HG02870 (cell line): Measurements from ENCODE around the gene PCYT1A.
"Not testable (repeated sequence)": the region's sequence is repeated elsewhere in the genome, so short reads cannot be mapped to it uniquely, and the experiment has no call there.

Source experiments
- ATAC-seq: cut with Tn5 transposase; IDR thresholded peaks from one replicate; pipeline ENCODE4 v1.9.1; 2021; ENCODE audit warnings: mild to moderate bottlenecking, moderate library complexity; ENCODE audit not compliant: unreplicated experiment

PCYT1A gene

DNA sequence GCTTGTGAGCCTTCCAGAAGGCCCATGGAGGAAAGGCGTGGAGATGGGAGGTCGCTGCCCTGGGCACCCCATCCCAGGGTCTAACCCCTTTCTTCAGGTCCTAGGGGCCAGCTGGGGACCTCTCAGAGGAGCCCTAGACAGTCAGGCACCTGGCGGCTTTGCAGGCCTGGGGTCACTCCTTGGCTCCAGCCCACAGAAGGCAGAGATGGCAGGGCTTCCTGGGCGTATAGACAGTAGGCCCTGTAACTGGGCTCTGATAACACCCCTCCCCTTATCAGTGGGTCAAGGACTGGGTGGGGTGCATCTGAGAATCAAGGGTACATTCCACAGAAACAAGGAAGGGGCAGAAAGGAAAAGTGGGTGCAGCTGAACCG is 93.0 kb downstream of the PCYT1A start:
- ATAC-seq, result no peak

DNA sequence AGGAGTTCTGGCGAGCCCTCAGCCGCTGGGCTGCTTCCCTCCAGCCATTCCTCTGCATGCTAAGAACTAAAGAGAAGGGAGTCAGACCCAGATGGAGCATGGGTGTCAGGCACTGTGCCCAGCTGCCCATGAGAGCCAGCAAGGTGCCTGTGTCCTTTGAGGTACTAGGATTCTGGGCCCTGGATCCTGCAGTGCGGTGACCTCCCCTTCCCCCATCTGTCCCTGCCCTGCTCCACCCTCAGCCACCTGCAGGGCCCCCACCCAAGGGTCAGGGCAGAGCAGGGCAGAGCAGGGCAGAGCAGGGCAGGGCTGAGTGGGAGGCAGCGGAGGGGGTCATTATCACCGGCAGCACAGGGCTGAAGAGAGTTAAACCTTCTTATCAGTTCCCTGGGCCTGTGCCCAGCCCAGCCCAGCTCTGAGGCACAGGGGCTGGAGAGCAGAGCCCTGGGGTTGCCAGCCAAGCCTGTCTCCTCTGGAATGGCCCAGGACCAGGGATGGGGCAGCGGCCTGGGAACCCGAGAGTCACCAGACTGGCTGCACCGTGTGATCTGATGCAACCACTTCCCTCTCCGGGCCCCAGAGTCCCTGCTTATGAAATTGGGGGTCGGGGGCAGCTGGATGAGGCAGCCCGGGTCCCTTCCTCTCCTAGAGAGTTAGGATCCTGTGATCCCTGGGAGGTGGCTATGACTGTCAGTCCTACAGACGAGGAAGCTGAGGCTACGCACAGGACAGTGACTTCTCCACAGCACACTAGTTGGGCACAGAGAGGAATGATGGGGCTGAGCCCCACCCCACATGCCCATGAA is 93.6 kb downstream of the PCYT1A start:
- ATAC-seq, result no peak

DNA sequence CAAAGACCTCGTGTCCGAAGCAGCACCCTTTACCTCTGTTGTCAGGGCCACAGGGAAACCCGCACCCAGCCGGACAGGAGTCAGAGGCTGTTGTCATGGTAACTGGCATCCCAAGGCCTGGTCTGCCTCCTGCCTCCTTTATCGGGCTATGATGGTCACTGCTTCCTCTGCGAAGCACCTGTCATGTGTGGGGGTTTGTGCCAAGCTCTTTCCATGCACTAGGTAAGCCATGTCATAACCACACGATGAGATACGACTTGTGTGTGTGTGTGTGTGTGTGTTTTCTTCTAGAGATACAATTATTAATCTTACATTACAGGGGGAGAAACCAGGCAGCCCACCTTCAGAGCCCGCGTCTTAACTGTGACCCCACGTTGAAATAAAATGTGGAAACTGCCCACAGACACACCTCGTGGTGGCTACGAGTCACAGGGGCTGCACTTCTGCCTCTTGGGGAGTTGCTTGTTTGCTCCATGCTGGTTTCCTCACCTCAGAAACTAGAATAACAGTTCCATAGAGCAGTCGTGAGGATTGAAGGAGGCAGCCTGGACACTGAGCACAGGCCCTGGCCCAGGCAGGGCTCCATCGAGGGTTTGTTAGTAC is 94.3 kb downstream of the PCYT1A start:
- ATAC-seq, result no peak

DNA sequence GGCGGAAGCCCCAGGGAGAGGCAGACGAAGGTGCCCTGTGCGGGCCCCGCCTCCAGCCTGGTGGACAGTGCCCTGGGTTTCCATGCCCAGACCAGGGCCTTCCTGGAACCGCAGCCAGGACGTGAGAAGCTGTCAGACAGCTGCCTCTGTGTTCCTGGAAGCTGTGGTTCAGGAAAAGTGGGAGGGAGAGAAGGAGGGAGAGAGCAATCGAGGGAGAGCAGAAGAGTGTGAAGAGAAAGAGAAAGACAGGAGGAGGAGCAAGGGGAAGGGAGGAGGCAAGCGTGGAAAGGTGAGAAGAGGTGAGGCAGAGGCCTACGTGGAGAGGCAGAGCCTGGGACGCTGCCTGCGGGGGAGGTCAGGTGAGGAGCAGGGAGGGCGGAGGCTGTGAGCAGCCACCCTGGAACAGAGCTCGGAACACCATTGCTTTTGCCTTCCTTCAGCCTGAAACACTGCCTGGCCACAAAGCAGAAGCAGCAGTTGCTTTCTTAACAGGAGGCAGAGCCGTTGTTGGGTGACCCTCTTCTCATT is 94.9 kb downstream of the PCYT1A start:
- ATAC-seq, result no peak

DNA sequence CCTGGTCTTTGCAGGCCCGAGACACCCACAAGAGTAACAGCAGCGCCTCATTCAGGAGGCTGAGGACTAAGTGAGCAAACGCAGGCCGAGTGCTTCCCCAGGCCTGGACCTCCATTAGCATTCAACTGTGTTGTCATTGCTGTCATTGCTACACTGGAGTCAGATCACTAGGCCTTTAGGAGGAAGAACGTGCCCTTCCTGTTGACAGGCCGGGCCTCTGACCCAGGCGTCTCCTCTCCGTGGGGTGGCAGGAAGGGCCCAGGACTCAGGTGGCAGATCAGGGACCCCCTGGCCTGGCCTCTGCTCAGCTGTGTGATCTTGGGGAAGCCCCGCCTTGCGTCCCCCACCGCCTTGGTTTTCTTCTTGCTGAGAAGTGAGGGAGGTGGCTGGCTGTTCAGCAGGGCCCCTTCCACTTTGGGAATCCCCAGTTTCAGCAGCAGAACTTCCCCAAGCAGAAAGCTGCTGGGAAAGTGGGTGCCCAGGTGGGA is 95.4 kb downstream of the PCYT1A start:
- ATAC-seq, result no peak

DNA sequence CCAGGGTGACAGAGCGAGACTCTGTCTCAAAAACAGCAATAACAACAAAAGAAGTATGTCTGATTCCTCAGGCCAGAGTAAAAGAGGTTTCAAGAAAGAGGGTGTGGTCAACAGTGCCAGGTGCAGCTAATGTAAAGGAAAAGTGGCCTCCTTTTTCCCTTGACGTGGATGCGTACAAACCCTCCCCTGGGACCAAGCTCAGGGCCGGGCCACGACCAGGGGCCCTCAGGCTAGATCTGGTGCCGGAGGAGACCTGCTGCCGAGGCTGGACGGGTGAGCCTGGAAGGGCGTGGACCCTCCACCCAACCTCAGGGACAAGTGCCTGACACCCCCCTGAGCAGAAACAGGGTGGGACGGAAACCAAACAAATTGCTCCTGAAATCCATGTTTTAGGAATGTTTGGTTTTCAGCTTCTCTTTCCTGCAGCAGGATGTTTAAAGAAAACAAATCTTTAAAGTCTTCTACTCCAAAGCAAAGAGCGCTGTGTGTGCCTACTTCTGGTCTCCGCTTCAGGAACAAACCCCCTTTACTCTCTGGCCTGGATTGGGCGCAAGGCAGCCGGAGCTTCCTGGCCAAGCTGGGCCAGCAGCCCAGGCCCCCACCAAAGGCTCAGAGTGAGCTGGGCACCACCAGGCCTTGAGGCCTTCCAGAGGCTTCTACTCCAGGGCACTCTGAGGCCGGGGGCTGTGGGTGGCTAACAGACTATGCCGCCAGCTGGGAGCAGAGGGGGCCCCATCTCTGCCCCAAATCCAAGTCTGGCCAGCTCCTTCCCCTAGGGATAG is 97.8 kb downstream of the PCYT1A start:
- ATAC-seq, result no peak

DNA sequence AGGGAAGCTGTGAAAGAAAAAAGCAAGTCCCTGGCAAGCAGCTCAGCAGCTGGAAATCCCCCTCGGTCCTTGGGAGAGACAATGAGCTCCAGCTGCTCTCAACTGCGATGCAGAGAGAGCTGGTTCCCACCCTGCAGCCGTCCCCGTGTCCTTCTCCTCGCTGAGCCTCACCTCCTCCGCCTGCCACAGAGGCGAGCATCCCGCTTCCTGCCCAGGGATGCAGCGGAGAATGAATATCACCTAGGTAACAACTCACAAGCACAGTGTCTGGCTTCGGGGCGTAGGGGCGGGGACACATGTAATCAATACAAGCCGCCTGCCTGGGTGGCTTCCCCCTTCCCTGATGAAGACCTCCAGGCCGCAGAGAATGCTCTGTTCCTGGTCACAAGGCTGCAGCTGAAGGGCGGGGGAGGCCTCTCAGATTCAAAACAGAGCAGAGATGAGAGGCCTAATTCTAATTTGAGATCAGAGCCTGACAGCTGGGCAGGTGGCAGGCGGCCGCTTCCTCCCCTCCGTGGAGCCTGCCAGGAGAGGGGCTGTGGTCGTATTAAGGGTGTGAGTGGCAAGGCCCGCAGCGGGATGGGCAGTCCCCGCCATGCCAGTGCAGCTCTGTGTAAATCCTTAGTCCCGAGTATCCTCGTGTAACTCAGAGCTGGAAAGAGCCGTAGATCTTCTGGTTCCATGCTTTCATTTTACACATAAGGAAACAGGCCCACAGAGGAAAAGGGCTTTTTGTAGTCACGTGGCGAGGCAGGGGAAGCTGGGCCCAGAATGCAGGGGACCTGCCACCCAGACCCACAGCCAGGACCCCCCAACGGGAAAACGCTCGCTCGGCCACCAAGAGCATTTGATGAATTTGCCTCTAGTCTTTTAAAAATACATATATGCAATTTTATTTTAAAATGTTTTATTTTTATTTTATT is 100.6 kb downstream of the PCYT1A start:
- peak; percentile 39 for ATAC-seq

DNA sequence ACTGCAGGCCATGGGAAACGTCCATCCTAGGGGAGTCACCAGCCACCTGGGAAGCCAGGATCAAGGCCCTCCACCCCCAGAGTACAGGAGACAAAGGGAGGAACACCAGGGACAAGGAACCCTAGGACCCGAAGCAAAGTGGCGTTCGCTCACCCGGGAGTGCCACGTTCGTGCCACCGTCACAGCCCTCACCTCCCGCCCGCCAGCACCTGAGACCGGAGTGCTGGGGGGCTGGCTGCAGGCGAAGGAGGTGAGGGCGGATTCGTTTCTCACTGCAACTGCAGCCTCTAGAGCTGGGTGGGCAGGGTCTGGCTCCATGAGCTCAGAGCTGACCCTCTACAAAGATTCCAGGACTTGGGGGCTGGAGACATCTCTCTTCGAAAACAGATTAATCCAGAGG is 102.6 kb downstream of the PCYT1A start:
- no peak for ATAC-seq

DNA sequence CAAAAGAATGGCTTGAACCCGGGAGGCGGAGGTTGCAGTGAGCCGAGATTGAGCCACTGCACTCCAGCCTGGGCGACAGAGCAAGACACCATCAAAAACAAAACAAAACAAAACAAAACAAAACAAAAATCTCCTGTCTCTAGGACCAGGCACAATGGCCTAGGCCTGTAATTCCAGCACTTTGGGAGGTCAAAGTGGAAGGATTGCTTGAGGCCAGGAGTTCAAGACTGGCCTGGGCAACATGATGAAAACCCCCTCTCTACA is 103.4 kb downstream of the PCYT1A start:
- not testable (repeated sequence) for ATAC-seq

DNA sequence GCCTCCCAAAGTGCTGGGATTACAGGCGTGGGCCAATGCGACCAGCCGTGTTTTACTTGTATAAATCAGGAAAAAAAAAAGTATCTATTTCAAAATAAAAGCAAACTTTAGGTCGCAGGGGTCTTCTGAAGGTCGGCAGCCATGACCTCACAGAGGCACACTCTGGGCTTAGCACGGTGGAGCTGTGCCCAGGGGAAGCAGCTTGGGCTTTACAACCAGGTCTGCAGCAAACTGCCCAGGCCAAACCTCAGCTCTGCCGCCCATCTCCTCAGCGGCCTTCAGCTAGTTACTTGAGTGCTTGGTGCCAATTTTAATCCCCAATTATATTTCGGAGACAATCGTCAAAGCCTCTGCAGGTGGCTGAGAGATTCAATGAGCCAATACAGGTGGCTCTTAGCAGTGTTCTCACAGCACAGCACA is 106.4 kb downstream of the PCYT1A start:
- no peak for ATAC-seq

DNA sequence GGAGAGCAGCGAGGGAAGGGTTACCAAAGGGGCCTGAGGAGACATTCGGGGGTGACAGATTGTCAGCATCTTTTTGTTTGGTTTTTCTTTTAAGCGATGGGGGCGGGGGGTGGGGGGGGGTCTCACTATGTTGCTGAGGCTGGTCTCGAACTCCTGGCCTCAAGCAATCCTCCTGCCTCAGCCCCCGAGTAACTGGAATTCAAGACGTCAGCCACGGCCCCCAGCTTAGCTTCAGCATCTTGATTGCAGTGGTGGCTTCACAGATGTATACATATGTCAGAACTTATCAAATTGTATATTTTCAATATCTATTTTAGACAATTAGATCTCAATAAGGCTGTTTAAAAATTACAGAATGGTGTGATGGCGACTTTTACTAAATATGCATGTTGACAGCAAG is 107.2 kb downstream of the PCYT1A start:
- ATAC-seq, result no peak
